HG02678 (cell line): ENCODE results near the gene PPP2R2B.
"Not testable (repeated sequence)": the region's sequence is repeated elsewhere in the genome, so short reads cannot be mapped to it uniquely, and the experiment has no call there.

Experiments used
- ATAC-seq: cut with Tn5 transposase; IDR thresholded peaks from one replicate; pipeline ENCODE4 v1.9.1; 2021; ENCODE audit warnings: mild to moderate bottlenecking, moderate library complexity; ENCODE audit not compliant: unreplicated experiment

Gene PPP2R2B

GRCh38 chr5:146623666-146624065, 254.9 kb downstream of the PPP2R2B start:
- ATAC-seq = no peak

GRCh38 chr5:146623009-146623408, 255.5 kb downstream of the PPP2R2B start:
- ATAC-seq = no peak

GRCh38 chr5:146622391-146622790, 256.2 kb downstream of the PPP2R2B start:
- no peak for ATAC-seq

- ATAC-seq = no peak
These were observed 257.9 kb downstream of the PPP2R2B start for GRCh38 chr5:146620669-146621051.

- ATAC-seq = no peak
These were observed 258.4 kb downstream of the PPP2R2B start for GRCh38 chr5:146620031-146620668.

GRCh38 chr5:146618434-146618833, 260.1 kb downstream of the PPP2R2B start:
- no peak for ATAC-seq

GRCh38 chr5:146609731-146610130, 268.8 kb downstream of the PPP2R2B start:
- not testable (repeated sequence) for ATAC-seq

- no peak for ATAC-seq
These were observed 270.8 kb downstream of the PPP2R2B start for GRCh38 chr5:146607659-146608332.

GRCh38 chr5:146606893-146607292, 271.7 kb downstream of the PPP2R2B start:
- ATAC-seq = no peak

GRCh38 chr5:146600376-146600775, 278.2 kb downstream of the PPP2R2B start:
- no peak for ATAC-seq

- ATAC-seq = no peak
These were observed 279.3 kb downstream of the PPP2R2B start for GRCh38 chr5:146599261-146599660.

GRCh38 chr5:146595088-146595487, 283.5 kb downstream of the PPP2R2B start:
- no peak for ATAC-seq

- no peak for ATAC-seq
These were observed 286.2 kb downstream of the PPP2R2B start for GRCh38 chr5:146592352-146592751.

GRCh38 chr5:146589028-146589345, 289.6 kb downstream of the PPP2R2B start:
- ATAC-seq = no peak

- no peak for ATAC-seq
These were observed 290.1 kb downstream of the PPP2R2B start for GRCh38 chr5:146588331-146589027.

GRCh38 chr5:146586752-146587151, 291.8 kb downstream of the PPP2R2B start:
- no peak for ATAC-seq

GRCh38 chr5:146584750-146585149, 293.8 kb downstream of the PPP2R2B start:
- no peak for ATAC-seq

GRCh38 chr5:146582051-146582596, 296.4 kb downstream of the PPP2R2B start:
- no peak for ATAC-seq

- no peak for ATAC-seq
These were observed 298.3 kb downstream of the PPP2R2B start for GRCh38 chr5:146580237-146580636.

- no peak for ATAC-seq
These were observed 303.8 kb downstream of the PPP2R2B start for GRCh38 chr5:146574713-146575112.

- ATAC-seq = no peak
These were observed 310.4 kb downstream of the PPP2R2B start for GRCh38 chr5:146568161-146568560.
